Measurements from ENCODE around the gene LTF. TPM values are rescaled to one million over a fixed set of nuclear protein-coding genes. Genes with fewer than 3 reads are reported as not detected.
"Not testable (repeated sequence)": the region's sequence is repeated elsewhere in the genome, so short reads cannot be mapped to it uniquely, and the experiment has no call there.

Gene LTF
- total RNA-seq, 1 donor from 2014 or later, result under 0.01 TPM

GRCh38 chr3:46393011-46393410, 71.7 kb downstream of the LTF start:
- no peak for DNase-seq (ENCODE audit: low read depth)
- no peak for TF ChIP-seq CTCF (IDR thresholded peaks at IDR 0.05; ENCODE audit: insufficient read depth, low read length, severe bottlenecking)
- Histone ChIP-seq H3K27me3 (ENCODE audit: control insufficient read depth, insufficient read depth, low read length) (no peaks in the 10 kb centered on the region), H3K36me3 (ENCODE audit: control insufficient read depth, insufficient read depth, low read length) (no peaks in the 10 kb centered on the region), H3K4me3 (ENCODE audit: low read depth, low read length) (no peak overlapping the region)
- no peak for FAIRE-seq

GRCh38 chr3:46391526-46391925, 73.2 kb downstream of the LTF start:
- not testable (repeated sequence) for H3K36me3 ChIP-seq (ENCODE audit: control insufficient read depth, insufficient read depth, low read length); H3K4me3 ChIP-seq (ENCODE audit: low read depth, low read length); DNase-seq (ENCODE audit: low read depth); FAIRE-seq; H3K27me3 ChIP-seq (ENCODE audit: control insufficient read depth, insufficient read depth, low read length)

- FAIRE-seq (no peak), DNase-seq (ENCODE audit: low read depth) (no peak)
- Histone ChIP-seq H3K36me3 (ENCODE audit: control insufficient read depth, insufficient read depth, low read length) (no peaks in the 10 kb centered on the region), H3K27me3 (ENCODE audit: control insufficient read depth, insufficient read depth, low read length) (no peaks in the 10 kb centered on the region), H3K4me3 (ENCODE audit: low read depth, low read length) (no peak overlapping the region)
- no peak for TF ChIP-seq CTCF (IDR thresholded peaks at IDR 0.05; ENCODE audit: insufficient read depth, low read length, severe bottlenecking)
Measured at GRCh38 chr3:46389306-46389705, 75.4 kb downstream of the LTF start.

- H3K27me3 ChIP-seq (ENCODE audit: control insufficient read depth, insufficient read depth, low read length); H3K4me3 ChIP-seq (ENCODE audit: low read depth, low read length); H3K36me3 ChIP-seq (ENCODE audit: control insufficient read depth, insufficient read depth, low read length); FAIRE-seq: not testable (repeated sequence)
- DNase-seq (ENCODE audit: low read depth), result peak; percentile 46
Measured at GRCh38 chr3:46388847-46389246, 75.9 kb downstream of the LTF start.

- DNase-seq (ENCODE audit: low read depth) (peak; percentile 99), FAIRE-seq (peak; percentile 97)
- H3K36me3 ChIP-seq (ENCODE audit: control insufficient read depth, insufficient read depth, low read length), result no peaks in the 10 kb centered on the region
- no peak overlapping the region for H3K4me3 ChIP-seq (ENCODE audit: low read depth, low read length)
- TF ChIP-seq CTCF (IDR thresholded peaks at IDR 0.05; ENCODE audit: insufficient read depth, low read length, severe bottlenecking), result no peak
- no peaks in the 10 kb centered on the region for H3K27me3 ChIP-seq (ENCODE audit: control insufficient read depth, insufficient read depth, low read length)
Measured at GRCh38 chr3:46386205-46386604, 78.5 kb downstream of the LTF start.

Other genes starting within 250 kb of the LTF start
- gene CCR3, start 222.4 kb downstream of the LTF start, total RNA-seq, result under 0.01 TPM in 1 of 2 replicates, not detected in the other
- gene CCR2, start 110.8 kb downstream of the LTF start, total RNA-seq, result 0.13 TPM in 1 of 2 replicates, not detected in the other
- gene CCR5, start 94.0 kb downstream of the LTF start, total RNA-seq, result not detected in 2 replicates
- gene CCRL2, start 57.6 kb downstream of the LTF start, total RNA-seq, result 0.13 and 0.26 TPM in 2 replicates
- gene RTP3, start 33.1 kb upstream of the LTF start, total RNA-seq, result not detected in 2 replicates
- under 0.01 and 0.26 TPM in 2 replicates for gene LRRC2, start 101.4 kb upstream of the LTF start, total RNA-seq
- not detected in 2 replicates for gene FAM240A, start 147.6 kb upstream of the LTF start, total RNA-seq
- gene ALS2CL, start 228.8 kb upstream of the LTF start, total RNA-seq, result 163 and 240 TPM in 2 replicates
- 1.3 and 1.6 TPM in 2 replicates for gene TMIE, start 236.5 kb upstream of the LTF start, total RNA-seq

All from bronchial epithelial cell (primary cell).